ENCODE results near the gene TPGS2.
A peak's percentile ranks its signal among the peaks of the same experiment; 100 is the strongest.
"Not testable (repeated sequence)": the region's sequence is repeated elsewhere in the genome, so short reads cannot be mapped to it uniquely, and the experiment has no call there.

TPGS2 gene, protein sequence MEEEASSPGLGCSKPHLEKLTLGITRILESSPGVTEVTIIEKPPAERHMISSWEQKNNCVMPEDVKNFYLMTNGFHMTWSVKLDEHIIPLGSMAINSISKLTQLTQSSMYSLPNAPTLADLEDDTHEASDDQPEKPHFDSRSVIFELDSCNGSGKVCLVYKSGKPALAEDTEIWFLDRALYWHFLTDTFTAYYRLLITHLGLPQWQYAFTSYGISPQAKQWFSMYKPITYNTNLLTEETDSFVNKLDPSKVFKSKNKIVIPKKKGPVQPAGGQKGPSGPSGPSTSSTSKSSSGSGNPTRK

DNA sequence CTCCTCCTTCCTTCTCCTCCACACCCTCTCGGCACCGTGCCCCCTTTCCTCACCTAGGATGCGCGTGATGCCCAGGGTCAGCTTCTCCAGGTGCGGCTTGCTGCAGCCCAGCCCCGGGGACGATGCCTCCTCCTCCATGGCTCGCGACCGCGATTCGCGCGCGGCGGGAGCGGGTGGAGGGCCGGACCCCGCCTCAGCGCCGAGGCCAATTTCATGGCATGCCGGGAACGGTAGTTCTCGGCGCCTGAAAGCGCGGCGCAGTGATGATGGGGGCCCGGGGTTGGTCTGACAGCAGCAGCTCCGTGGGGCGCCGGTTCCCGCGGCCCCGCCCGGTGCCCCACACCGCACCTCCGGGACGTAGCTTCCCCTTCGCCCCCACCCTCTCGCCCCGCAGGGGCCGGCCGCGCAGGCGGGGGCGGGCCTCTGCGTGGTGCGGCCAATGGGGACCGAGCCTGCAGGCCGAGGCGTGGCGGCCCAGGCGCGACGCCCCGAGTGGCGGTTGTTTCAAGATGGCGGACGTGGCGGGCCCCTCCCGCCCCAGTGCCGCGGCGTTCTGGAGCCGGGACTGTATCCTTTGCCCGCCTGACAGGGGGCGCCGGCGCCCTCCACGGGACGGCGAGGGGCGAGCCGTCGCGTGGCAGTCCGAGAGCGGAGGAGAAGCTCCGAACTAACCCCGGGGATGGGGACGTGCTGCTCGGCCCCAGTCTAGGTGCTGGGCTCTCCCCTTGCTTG lies at the start of gene TPGS2, which contains the start of gene KIAA1328:
TPGS2 (minus strand) TSS at position 373 of the 732 bp plus-strand sequence; CDS start at position 138, 235 bp downstream.
KIAA1328 (plus strand) TSS at position 498 of the 732 bp plus-strand sequence; CDS start at position 510, 12 bp downstream.
- peak; percentile 90 for DNase-seq

DNA sequence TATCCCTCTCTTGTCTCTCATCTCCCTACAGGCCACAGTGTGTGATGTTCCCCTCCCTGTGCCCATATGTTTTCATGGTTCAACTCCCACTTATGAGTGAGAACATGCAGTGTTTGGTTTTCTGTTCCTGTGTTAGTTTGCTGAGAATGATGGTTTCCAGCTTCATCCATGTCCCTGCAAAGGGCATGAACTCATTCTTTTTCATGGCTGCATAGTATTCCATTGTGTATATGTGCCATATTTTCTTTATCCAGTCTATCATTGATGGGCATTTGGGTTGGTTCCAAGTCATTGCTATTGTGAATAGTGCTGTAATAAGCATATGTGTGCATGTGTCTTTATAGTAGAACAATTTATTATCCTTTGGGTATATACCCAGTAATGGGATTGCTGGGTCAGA lies 45.0 kb upstream of the TPGS2 start:
- not testable (repeated sequence) for DNase-seq

DNA sequence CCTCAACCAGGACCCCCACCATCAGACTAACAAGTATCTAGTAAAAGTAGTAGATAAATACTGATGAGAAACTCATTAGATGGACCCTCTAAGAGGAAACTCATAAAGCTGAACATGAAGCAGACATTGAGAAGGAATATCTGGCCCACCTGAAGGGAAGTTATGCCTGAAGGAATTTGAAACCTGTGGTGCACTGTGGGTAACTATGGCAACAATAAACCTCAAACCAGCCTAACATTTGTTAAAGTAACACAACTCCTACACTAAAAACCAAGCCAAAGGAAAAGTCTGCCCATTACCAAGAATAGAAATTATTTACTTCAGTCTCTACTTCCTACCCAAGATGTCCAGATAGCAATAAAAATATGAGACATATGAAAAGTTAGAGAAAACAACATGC lies 43.5 kb upstream of the TPGS2 start:
- no peak for DNase-seq

DNA sequence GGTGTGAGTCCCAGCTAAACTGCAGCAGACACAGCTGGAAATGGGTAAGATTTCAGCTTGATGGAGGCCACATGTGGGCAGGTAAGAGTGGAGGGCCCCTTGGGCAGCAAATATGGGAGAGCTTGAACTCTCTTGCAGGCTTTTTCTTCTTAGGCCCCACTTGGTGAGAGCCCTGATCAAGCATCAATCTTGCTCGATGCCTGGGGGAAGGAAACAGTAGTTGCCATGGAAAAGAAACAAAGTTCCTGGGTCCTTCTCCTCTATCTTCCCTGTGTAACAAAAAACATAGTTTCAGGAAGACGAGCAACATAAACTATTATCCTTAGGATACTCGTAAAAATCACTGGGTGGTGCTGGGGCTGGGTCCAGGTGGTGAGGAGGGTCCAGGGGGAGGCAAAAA lies 43.0 kb upstream of the TPGS2 start:
- DNase-seq = no peak

DNA sequence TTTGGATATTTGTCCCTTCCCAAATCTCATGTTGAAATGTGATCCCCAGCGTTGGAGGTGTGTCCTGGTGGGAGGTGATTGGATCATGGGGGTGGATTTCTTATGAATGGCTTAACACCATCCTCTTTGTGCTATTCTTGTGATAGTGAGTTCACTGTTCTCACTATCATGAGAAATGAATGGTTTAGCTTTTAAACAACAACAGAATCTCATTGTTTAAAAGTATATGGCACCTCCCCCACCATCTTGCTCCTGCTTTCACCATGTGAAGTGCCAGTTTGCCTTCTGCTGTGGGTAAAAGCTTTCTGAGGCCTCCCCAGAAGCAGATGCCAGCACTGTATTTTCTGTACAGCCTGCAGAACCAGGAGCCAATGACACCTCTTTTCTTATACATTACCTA lies 38.3 kb upstream of the TPGS2 start:
- no peak for DNase-seq

DNA sequence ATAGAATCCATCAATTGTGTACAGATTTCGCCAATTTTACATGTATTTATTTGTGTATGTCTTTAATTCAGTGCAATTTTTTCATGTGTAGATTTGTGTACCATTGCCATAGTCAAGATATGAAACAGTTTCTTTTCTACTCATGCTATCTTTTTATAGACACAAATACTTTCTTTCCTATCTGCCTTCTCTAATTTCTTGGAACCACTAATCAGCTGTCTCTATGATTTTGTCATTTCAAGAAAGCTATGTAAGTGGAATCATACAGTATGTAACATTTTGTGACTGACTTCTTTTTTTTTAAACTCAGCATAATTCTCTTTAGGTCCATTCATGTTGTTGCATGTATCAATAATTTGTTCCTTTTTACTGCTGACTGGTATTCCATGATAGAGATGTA lies 33.4 kb upstream of the TPGS2 start:
- no peak for DNase-seq

DNA sequence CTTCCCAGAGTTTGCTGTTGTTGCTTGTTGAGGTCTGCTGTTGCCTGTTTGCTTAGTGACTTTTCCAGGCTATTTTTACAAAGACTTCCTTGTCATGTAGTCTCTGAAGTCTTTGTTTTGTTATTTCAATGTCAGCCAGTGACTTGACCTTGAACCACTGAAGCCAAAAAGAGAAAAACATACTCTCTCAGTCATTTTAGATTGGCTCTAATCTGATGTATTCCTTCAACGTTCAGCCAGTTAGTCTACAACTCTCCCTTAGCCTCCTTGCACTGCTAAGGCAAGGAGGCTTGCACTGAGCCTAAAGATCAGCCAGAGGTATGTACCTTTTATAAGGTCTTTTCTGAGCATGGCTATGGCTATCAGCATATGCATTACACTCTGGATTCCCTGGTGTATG lies 28.0 kb upstream of the TPGS2 start:
- no peak for DNase-seq

DNA sequence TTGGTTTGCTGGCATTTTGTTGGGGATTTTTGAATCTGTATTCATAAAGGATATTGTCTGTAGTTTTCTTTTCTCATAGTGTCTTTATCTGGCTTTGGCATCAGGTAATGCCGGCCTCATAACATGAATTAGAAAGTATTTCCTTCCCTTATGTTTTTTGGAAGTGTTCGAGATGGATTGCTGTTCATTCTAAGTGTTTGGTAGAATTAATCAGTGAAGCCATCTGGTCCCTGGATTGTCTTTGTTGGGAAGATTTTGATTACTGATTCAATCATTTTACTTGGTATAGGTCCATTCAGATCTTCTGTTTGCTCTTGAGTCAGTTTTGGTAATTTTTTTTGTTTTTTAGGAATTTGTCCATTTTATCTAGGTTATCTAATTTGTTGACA lies 22.4 kb upstream of the TPGS2 start:
- DNase-seq = no peak

DNA sequence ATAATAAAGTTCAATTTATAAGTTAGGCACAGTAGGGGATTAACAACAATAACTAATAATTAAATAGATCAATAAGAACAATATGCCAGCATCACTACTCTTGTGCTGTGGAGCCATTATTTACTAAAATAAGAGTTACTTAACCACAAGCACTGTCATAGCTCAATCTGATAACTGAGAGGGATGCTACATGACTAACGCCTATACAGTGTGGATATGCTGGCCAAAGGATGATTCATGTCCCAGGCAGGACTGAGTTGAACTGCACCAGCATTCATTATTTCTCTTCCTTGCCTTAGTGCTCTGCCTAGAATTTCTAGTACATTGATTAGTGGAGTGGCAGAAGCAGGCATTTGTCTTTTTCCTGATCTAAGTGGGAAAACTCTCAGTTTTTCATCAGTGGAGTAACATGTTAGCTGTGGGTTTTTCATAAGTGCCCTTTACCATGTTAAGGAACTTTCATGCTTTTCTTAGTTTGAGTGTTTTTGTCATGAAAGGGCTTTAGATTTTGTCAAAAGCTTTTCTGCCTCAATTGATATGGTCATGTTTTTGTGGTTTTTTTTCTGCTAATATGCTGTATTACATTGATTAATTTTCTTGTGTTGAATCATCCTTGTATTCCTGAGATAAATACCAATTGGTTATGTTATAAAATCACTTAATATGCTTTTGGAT lies 21.9 kb upstream of the TPGS2 start:
- peak; percentile 3 for DNase-seq

DNA sequence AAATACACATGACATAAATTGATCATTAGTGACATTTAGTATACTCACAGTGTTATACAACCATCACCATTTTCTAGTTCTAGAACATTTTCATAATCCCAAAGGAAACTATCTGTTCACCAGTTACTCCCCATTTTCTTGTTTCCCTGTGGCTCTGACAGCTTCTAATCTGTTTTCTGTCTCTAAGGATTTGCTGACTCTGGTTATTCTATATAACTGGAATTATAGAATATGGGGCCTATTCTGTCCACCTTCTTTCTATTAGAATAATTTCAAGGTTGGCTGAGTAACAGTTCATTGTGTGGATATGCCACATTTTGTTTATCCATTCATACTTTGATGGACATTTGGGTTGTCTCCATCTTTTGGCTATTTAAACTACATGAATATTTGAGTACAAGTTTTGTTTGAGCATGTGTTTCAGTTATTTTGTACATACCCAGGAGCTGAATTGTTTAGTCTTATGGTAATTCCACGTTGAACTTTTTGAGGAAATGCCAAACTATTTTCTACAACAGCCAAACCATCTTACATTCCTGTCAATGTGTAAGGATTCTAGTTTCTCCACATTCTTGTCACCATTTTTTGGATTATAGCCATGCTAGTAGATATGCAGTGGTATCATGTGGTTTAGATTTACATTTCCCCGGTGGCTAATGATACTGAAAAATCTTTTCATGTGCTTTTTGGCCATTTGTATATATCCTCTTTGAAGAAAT lies 20.6 kb upstream of the TPGS2 start:
- no peak for DNase-seq

DNA sequence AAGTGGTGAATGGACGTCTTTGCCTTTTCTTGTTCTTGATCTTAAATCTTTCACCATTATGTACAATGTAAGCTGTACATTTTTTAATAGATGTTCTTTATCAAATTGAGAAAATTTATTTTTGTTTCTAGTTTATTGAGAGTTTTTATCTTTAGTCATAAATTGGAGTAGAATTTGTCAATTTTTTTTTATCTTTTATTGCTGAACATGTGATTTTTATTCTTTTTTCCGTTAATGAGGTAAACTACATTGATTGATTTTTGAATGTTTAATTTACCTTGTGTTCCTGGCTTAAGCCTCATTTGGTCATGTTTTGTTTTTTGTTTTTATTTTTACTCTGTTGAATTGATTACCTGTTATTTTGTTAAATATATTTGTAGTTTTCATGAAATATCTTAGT lies 19.8 kb upstream of the TPGS2 start:
- DNase-seq = no peak

DNA sequence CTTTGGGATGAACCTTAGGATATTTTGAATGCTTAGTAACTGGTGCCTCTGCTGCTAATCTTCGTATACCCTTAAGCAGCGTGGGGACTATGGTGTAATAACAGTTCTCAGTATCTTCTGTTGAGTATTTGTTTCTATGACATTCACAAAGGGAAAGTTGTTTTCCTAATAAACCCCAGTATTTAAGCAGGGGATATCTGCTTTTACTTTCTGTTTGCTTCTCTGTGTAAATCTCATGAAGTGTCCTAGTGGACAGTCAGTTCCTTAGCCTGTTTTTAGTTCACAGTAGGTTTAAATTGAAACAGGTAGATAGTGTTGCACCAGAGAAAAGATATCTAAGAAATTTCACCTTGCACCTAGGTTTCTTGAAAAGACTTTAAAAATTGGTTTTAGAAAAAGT lies 15.0 kb upstream of the TPGS2 start:
- no peak for DNase-seq

DNA sequence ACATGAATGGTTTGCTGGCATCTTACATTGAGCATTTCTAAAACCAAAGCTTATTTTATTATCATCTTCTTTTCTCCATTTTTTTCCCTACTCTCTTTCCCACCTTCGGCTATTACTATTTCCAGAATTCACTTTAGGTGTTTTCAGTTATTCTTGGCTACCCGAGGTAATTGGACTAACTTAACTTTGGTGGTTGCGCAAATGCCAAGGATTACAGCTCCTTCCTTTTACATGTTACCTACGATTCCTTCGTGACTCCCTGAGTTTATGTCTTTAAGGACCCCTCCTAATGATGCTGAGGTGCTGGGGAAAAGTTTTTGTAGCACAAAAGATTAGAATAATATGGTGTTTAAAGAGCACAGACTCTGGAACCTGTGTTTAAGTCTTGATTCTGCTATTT lies 14.4 kb upstream of the TPGS2 start:
- DNase-seq = no peak

DNA sequence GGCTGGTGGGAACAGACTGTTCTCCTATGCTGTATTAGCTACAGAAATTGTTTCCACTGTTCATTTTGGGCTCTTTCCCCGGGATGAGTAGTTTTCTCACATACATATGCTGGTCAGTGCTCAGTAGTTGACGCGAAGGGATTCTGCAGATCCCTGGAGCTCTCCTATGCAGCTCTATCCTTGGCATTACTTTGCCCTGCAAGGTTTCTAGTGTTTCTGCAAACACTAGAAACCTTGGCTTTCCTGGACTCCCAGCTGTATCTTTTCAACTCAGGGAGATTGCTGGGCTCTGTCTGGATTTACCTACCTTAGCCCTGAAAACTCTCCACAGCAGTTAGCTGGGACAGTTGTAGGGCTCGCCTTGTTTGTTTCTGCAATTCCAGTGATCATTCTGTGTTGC lies 11.0 kb upstream of the TPGS2 start:
- DNase-seq = no peak

DNA sequence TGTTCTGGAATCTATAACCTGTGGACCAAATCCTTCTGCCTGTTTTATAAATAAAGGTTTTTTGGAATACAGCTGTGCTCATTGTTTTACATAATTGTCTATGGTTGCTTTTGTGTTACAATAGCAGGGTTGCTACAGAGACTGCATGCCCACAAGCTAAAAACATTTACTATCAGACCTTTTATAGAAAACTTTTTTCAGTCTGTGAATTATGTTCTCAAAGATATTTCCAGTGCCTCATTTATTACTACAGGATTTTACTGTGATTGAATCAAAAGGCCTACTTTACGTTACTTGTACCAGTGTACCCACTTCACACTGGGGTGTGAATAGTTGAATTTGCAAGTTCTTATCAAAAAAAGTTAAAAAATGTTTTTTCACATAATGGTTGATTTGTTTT lies 7.1 kb upstream of the TPGS2 start:
- DNase-seq = no peak

DNA sequence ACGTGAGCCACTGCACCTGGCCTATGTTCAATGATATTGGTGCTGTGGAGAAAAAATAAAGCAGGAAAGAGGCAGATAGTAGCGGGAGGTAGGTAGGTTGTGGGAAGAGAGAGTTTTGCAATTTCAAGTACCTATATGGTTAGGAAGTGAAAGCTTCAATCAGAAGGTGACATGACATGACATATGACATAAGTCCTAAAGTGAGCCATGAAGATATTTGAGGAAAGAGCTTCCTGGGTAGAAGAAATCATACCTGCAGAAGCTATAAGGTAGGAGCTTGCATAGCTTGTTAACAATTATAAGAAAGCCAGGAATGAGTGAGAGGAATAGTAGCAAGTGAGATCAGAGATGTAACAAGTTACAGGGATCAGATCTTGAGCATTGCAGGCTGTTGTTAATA lies 4.3 kb upstream of the TPGS2 start:
- DNase-seq = no peak

DNA sequence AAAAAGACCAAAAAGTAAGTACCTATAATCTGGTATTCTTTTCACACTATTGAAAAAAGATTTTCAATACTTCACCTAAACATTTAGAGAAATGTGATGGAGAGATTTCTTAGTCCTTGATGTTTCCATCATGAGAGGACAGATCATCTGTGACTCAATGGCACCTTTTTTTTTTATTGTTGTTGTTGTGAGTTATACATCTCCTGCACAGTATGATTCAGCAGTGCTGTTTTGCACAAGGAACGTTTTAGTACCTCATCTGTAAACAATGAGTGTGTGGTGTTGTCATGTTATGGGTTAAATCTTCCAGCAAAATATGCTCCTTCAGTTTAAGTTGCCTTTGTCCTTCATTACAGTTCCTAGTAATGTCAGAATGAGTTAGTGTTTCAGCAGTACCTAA lies 2.3 kb upstream of the TPGS2 start:
- no peak for DNase-seq

DNA sequence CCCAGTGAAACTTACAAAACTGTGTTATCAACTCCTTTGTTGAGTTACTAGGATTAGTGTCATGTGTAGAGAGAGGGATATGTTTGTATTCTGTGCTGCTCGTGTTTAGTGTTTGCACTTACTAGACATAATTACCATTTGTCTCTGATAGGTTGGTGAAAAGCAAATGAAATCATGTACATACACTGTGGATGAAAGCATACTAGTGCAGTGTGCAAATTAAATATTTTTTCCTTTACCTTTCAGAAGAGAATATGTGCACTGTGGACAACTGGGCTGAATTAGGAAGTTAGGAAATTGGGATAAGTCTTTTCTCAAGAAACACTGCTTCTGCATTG lies 1.3 kb upstream of the TPGS2 start:
- no peak for DNase-seq

DNA sequence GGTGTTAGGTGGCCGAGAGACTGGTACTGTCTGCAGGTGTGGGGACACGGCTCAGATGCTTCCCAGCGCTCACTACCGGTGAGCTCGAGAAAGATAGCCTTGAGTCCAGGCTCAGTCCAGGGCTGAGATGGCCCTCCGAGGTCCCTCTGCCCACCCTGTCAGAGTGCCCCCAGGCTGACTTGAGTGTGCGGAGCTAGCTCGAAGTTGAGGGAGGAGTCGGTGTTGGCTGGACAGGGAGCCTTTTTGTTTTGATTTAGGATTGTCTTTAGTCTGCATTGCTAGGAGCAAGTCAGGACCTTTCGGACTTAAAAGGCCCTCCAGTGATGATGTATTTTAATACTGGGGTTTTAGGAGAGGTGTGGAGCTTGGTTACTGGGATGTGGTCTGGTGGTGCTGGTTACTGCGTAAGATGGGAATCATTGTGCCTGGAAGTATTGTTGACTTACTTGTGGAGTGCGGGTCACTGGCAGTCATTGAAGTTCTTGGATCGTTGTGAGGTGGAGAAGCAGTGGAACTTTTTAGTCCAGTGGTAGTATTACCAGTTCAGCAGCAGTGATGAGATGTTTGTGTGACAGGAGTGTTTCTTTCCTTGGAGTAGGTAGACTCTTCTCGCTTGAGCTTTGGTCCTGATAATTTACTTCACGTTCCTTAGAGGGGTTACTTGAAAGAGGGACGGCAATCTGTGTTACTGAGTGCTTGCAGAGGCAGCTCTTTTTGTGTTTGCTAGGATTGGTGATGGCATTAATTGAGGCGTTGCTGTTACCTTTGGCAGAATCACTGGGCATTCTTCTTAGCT lies 758 bp upstream of the TPGS2 start:
- no peak for DNase-seq

DNA sequence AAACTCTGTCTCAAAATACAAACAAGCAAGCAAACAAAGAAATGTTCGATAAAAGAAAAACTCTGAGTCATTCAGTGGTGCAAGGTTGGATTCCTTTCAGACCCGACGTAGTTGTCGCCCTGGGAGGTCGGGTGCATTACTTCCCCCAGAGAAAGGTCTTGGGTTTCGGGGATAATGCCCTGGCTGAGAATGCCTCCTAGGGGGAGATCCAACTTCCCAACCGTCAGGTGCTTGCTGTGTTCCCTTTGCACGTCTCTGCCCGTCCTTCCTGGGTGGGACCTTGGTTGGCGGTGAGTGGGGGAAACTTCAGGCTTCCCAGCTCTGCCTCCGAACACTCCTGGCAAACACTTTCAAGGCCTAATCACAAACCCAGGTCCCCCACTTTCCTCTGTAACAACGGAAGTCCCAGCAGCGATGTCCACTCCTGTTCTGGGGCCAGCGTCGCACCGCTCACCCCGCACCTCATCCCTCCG lies 609 bp downstream of the TPGS2 start:
- peak; percentile 31 for DNase-seq

DNA sequence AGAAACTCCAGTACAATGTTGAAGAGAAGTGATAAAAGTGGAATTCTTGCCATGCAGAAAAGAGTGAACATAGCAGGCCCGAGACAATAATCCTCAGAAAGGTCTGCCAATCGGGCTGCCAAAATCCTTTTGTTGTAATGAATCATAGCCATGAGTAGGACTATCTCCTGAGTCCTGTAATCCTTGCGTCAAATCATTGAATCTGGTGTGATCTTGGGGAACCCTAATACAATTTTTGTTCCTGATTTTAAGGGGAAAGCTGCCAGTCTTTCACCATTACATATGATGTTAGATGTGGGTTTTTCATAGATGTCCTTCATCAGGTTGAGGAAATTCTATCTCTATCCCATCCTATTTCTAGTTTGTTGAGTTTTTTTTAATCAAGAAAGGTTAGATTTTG lies 2.2 kb downstream of the TPGS2 start:
- no peak for DNase-seq

DNA sequence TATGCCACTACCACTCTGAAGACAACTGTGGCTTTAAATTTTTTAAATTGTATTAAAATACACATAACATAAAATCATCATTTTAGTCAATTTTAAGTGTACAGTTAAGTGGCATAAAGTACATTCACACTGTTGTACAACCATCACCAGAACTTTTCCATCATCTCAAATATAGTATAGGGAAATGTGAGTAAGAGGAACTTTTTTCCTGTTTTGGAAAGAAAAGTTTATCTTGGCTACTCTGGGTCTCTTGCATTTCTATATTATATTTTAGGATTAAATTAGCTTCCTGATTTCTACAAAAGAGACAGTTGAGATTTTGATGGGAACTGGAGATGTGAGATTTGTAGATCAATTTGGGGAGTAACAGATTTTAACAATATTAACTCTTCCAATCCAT lies 3.3 kb downstream of the TPGS2 start:
- DNase-seq = no peak

DNA sequence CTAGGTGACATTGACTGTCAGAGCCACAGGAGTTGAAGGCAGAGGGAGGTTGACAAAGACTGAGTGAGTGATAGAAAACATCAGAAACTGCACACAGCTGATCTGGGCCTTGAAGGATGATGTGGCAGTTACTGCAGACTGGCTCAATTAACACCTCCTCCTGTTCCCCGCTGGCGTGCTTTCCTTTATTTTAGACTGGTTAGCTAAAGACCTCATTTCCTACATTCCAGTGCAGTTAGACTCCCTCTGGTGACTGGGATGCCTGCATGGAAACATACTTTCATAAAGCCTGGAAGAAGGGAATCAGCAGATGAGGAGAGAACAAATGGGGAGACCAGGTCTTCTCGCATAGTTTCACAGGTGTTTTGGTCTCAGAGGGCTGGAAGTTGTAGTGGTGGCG lies 7.1 kb downstream of the TPGS2 start:
- no peak for DNase-seq
